Left forelimb (tissue), 1 donor: Measurements from ENCODE around the gene ADAMTSL1.

Experiments
- DNase-seq: peaks from one replicate; pipeline ENCODE4 v3.0.0-alpha.2; 2018; ENCODE audit warnings: low spot score

ADAMTSL1 gene

GRCh38 chr9:18610956-18611355 is 137.0 kb downstream of the ADAMTSL1 start:
- no peak for DNase-seq

GRCh38 chr9:18611971-18612370 is 138.0 kb downstream of the ADAMTSL1 start:
- no peak for DNase-seq

- DNase-seq = no peak
Measured at GRCh38 chr9:18614116-18614515, 140.2 kb downstream of the ADAMTSL1 start.

GRCh38 chr9:18614651-18615050 is 140.7 kb downstream of the ADAMTSL1 start:
- no peak for DNase-seq

- no peak for DNase-seq
Measured at GRCh38 chr9:18616976-18617375, 143.0 kb downstream of the ADAMTSL1 start.

GRCh38 chr9:18617759-18618158 is 143.8 kb downstream of the ADAMTSL1 start:
- no peak for DNase-seq

GRCh38 chr9:18618862-18619261 is 144.9 kb downstream of the ADAMTSL1 start:
- DNase-seq = no peak

GRCh38 chr9:18622186-18622836 is 148.4 kb downstream of the ADAMTSL1 start:
- DNase-seq = no peak

- DNase-seq = no peak
Measured at GRCh38 chr9:18623221-18624079, 149.5 kb downstream of the ADAMTSL1 start.

- DNase-seq = no peak
Measured at GRCh38 chr9:18626046-18626698, 152.2 kb downstream of the ADAMTSL1 start.

GRCh38 chr9:18629136-18629535 is 155.2 kb downstream of the ADAMTSL1 start:
- no peak for DNase-seq

GRCh38 chr9:18632632-18633403 is 158.9 kb downstream of the ADAMTSL1 start:
- no peak for DNase-seq

GRCh38 chr9:18636781-18637180 is 162.8 kb downstream of the ADAMTSL1 start:
- DNase-seq = no peak

GRCh38 chr9:18638371-18639249 is 164.7 kb downstream of the ADAMTSL1 start:
- no peak for DNase-seq

- DNase-seq = no peak
Measured at GRCh38 chr9:18639911-18640310, 166.0 kb downstream of the ADAMTSL1 start.

GRCh38 chr9:18658804-18659705 is 185.1 kb downstream of the ADAMTSL1 start:
- DNase-seq = no peak

- DNase-seq = no peak
Measured at GRCh38 chr9:18660001-18660400, 186.0 kb downstream of the ADAMTSL1 start.

GRCh38 chr9:18662320-18662719 is 188.4 kb downstream of the ADAMTSL1 start:
- DNase-seq = no peak

- no peak for DNase-seq
Measured at GRCh38 chr9:18665947-18666346, 192.0 kb downstream of the ADAMTSL1 start.

GRCh38 chr9:18666348-18666747 is 192.4 kb downstream of the ADAMTSL1 start:
- no peak for DNase-seq
